HG03196 (cell line): ENCODE measurements around the gene SLC25A33.
"Not testable (repeated sequence)": the region's sequence is repeated elsewhere in the genome, so short reads cannot be mapped to it uniquely, and the experiment has no call there.

Source experiments
- ATAC-seq: cut with Tn5 transposase; IDR thresholded peaks from one replicate; pipeline ENCODE4 v1.9.1; 2021; ENCODE audit not compliant: unreplicated experiment

The SLC25A33 gene, protein sequence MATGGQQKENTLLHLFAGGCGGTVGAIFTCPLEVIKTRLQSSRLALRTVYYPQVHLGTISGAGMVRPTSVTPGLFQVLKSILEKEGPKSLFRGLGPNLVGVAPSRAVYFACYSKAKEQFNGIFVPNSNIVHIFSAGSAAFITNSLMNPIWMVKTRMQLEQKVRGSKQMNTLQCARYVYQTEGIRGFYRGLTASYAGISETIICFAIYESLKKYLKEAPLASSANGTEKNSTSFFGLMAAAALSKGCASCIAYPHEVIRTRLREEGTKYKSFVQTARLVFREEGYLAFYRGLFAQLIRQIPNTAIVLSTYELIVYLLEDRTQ

DNA sequence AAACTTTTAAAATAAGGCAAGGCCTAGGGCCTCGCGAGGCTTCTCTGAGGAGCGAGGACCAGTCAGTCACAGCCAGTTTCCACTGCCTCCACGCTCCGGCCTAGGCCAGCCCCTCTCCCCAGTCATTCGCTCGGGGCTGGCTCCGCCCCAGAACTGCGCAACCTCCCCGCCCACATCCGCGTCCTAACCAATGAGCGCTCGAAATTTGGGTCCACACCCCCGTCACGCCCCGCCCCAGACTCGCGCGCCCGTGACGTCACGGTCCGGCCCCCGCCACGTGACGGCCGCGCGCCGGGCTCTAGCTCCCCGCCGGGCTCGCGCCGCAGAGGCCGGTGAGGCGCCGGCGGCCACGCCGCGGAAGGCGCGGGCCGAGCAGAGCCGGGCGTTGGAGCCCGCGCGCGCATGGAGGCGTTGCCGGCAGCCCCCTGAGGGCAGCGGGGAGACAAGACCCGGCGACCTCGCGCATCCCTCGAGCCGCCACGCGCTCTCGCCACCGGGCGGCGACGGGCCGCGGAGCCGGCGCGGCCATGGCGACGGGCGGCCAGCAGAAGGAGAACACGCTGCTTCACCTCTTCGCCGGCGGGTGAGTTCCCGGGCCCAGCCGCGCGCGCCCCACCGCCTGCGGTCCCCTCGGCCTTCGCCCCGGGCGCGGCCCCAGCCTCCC, at the start of gene SLC25A33:
SLC25A33 (plus strand) TSS at position 301 of the 664 bp plus-strand sequence; CDS start at position 528, 227 bp downstream.
- ATAC-seq, result peak; percentile 88

DNA sequence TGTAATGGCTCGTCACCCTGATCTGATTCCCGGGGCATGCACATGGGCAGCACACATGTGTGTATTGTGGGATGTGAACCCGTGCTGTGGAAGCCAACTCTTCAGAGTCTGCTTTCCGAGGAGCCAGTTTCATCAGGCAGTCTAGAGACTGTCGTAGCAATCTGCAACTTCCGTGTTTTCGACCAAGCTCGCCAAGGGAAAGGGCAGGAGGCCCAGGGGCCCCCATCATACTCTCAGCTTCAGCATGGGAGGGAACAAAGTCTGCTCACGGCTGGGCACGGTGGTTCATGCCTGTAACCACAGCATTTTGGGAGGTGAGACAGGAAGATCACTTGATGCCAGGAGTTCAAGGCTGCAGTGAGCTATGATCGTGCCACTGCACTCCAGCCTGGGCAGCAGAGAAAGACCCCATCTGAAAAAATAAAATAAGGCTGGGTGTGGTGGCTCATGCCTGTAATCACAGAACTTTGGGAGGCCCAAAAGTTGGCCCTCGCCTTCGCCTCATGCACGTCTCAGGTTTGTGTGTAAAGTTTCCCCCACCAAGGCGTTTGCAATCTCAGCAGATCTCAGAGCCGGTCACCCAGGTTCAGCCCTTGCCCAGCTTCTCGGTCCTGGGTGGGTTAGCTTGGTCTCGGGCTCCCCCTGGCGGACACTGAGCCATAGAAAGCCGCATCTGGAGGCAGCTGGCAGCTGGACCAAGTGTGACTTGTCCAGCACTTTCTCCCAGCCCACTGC, 48.5 kb upstream of the SLC25A33 start:
- ATAC-seq, result no peak

DNA sequence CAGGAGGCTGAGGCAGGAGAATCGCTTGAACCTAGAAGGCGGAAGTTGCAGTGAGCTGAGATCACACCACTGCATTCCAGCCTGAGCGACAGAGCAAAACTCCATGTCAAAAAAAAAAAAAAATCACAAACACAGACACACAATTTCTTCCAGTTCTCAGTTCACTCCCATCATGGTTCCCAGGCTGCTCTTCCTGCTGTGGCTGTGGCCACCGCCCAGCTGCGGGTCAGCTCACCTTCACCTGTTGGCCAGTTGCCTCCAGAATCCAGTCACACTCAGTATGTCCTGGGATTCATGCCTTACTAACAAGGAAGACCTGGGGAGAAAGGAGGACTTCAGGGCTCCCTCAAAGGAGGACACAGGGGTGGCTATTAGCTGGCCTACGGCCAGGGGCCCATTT, 45.9 kb upstream of the SLC25A33 start:
- no peak for ATAC-seq

DNA sequence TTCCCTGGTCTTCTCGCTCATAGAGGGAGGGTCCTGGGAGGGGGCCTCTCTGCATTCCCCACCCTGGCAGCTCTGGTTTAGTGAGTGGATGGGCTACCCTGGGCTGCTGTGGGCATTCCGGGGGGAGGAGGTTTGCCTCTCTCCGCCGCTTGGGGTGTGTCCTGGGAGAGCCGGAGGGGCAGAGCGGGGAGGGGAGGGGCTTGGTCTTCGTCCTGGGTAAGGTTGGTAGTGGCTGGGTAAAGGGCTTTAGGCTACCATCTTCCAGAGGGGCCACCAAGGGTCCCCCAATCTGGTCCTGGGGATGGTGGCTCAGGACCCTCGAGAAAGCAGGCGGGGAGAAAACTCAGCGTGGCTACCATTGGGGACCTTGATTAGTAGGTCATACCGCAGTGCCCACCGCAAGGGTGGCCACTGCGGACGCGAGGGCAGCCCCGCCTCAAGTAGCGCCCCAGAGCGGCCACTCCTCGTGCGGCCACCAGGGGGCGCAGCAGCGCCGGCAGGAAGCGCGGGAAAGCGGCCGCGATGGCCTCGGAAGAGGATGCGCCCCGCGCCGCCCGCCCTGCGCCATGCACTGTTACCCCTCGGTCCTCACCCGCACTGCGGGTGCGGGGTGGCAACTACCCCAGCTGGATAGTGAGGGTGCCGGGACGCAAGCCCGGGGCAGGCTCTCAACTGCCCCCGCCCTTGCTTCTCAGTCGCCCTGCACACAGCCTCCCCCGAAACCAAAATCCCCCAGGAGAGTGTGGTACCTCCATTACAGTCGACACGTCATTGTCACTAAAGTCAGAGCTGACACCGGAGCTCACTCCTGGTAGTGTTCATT, 44.1 kb upstream of the SLC25A33 start:
- ATAC-seq, result no peak

- no peak for ATAC-seq
Measured at GRCh38 chr1:9495854-9496374, 43.4 kb upstream of the SLC25A33 start.

DNA sequence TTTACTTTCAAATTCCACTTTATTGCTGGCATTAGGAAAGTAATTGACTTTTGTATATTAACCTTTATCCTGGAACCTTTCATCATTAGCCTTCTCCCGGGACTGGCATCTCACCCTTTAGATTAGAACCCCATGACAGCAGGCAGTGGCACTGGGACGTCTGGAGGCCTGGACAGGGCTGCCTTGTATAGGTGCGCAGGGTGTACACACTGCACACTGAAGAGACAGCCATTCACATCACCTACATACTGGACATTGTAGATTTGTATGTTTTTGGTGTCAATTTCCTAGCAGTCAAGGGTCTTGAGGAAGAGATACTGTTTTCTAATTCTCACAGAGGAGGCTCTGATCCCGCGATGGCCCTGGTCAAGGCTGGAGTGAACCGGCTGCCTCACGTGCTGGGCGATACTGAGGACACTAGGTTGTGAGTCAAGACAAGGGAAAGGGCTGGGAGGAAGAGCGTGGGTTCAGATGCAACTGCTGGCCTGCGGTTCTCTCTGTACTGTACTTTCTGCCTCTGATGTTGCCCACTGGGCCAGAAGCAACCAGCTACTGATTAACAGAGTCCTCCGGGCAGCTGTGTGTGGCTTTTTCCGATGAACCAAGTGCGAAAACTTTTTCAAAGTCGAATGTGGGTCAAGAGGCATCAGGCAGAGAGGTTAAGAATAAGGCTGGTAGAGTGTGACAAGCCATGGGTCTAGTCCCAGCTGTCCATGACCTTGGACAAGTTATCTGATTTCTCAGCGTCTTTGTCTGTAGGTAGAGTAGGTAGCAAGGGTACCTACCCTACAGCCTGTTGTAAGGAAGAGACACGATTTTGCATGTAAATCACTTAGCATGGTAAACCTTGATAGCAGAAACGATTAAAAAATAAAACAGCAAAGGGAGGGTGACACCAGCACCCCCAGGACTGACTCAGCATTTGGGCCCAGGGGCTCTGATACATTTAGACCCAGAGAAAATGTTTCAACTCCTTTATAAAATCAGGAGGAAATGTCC, 38.2 kb upstream of the SLC25A33 start:
- no peak for ATAC-seq

DNA sequence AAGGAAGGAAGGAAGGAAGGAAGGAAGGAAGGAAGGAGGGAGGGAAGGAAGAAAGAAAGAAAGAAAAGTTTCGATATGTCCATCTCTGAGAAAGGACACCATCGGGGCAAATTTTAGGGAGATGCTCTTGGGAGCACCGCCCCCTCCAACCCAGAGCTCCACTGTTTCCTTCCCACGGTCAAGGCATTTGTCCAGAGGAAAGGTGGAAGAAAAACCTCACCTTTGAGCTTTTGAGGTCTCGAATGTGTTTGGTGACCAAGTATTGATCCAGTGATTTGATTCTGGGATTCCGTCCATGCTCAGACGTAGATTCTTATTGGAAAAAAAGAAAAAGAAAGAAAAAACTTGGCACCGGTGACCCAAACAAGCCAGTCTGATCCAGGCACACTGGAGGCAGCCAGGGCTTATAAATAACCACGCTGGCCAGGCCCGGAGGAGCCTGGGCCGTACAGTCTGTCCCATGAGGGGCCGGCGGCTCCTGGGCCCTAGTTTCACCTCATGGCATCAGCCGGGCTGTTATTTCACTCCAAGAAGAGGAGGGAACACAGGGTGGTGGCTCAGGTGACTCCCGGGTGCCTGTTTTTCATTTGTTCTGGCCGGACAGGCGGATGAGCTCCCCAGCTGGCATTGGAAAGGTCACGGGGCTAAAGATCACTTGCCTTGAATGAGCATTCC, 36.1 kb upstream of the SLC25A33 start:
- ATAC-seq, result no peak

GRCh38 chr1:9505143-9505542, 34.1 kb upstream of the SLC25A33 start:
- ATAC-seq, result no peak

GRCh38 chr1:9506901-9507300, 32.4 kb upstream of the SLC25A33 start:
- ATAC-seq, result no peak

DNA sequence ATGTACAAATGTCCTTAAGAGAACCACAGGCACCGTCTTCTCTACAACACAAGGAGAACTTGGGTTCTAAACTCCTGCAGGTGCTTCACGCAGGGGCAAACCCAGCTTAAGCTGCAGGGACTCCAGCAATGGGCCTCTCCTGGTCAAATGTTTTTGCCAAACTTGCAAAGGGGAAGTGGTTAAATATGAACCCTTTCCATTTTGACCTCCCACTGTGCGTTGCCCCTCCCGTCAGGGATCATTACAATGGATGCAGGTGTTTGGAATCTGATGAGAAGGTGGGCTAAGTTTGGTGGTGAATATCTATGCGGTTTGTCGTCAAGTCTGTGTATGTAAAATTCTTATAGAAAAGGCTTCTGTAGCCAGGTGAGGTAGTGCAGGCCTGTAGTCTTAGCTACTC, 29.1 kb upstream of the SLC25A33 start:
- ATAC-seq, result no peak

DNA sequence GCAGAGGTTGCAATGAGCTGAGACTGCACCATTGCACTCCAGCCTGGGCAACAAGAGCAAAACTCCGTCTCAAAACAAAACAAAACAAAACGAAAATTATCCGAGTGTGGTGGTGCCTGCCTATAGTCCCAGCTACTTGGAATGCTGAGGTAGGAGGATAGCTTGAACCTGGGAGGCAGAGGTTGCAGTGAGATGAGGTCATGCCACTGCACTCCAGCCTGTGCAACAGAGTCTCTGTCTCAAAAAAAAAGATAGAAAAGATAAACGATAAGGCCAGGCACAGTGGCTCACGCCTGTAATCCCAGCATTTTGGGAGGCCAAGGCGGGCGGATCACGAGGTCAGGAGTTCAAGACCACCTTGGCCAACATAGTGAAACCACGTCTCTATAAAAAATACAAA, 23.7 kb upstream of the SLC25A33 start:
- not testable (repeated sequence) for ATAC-seq

- ATAC-seq, result no peak
Measured at GRCh38 chr1:9518454-9518998, 20.7 kb upstream of the SLC25A33 start.

GRCh38 chr1:9520411-9520810, 18.9 kb upstream of the SLC25A33 start:
- no peak for ATAC-seq

DNA sequence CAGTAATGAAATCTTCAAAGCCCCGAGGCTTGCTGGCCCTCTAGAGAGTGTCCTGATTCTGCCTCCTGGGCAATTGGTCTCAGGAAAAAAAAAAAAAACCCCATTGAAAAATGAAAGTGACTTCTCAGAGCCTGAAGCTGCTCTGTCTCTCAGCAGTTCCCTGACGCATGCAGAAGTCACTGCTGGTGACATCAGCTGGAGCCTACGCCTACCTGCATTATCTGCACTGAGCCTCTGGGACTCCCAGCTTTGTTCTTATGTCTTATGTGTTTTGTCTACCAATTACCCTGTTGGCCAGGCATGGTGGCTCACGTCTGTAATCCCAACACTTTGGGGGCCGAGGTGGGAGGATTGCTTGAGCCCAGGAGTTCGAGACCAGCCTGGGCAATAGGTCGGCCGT, 10.1 kb upstream of the SLC25A33 start:
- no peak for ATAC-seq

GRCh38 chr1:9530320-9530719, 8.9 kb upstream of the SLC25A33 start:
- no peak for ATAC-seq

- ATAC-seq, result no peak
Measured at GRCh38 chr1:9534953-9535352, 4.3 kb upstream of the SLC25A33 start.

- ATAC-seq, result no peak
Measured at GRCh38 chr1:9536301-9536700, 3.0 kb upstream of the SLC25A33 start.

DNA sequence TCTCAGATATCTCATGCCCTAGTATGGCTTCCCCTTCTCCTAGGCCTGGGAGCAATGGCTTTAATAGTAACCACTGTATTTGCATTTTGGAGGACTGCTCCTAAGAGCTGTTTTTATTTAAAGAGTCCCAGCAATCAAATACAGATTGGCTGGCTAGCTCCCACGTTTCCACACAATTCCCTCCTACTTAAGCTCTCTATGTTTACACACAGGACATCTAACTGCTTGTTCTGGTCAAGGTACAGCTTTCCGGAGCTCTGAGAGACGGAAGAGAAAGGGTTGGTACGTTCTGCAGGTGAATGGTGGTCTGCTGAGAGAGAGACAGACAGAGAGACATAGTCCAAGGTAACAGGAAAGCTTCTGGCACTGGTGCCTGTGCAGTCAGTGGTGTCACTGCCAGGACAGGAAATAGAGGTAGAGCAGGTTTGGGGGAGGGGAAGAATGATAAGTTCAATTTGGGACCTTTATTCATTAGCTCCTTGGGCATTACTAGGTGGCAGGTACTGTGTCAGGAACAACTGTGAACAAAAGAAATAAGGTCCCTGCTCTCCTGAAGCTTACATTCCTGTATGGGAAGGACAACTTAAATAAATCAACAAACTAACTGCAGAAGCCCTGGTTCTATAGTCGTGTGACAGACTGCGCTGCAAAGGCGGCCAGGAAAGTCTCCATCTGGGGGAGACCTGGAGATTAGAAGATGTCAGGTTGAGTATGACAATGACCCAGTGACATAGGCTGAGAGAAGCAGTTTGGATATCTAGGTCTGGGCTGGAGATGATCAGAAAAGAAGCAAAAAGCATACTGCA, 1.2 kb upstream of the SLC25A33 start:
- ATAC-seq, result no peak
